Muscle of leg (tissue), 16 donors: ENCODE data around the gene CLEC9A. TPM values are rescaled to one million over a fixed set of nuclear protein-coding genes. Genes with fewer than 3 reads are reported as not detected.

Experiments
- DNase-seq: peaks from one replicate; pipeline ENCODE4 v3.0.0; 2013
- H3K27ac ChIP-seq: one replicate; pipeline ENCODE4 v1.5.1; 2013; ENCODE audit warnings: mild to moderate bottlenecking, low read length, control low read depth
- H3K27me3 ChIP-seq: one replicate; pipeline ENCODE4 v1.6.1; 2013; ENCODE audit warnings: low read length; ENCODE audit not compliant: control insufficient read depth, insufficient read depth
- H3K36me3 ChIP-seq: one replicate; pipeline ENCODE4 v1.6.1; 2013; ENCODE audit warnings: low read length; ENCODE audit not compliant: control insufficient read depth, insufficient read depth
- H3K4me1 ChIP-seq: one replicate; pipeline ENCODE4 v1.6.1; 2013; ENCODE audit warnings: low read length; ENCODE audit not compliant: control insufficient read depth, insufficient read depth
- H3K4me3 ChIP-seq: one replicate; pipeline ENCODE4 v1.5.1; 2013; ENCODE audit warnings: low read length, control low read depth
- H3K9me3 ChIP-seq: replicated peaks from 2 replicates; pipeline ENCODE4 v1.6.1; 2013; ENCODE audit warnings: low read depth, low read length; ENCODE audit not compliant: control insufficient read depth
- WGBS: methylation state at CpG from one replicate; pipeline ENCODE4 v1.1.5; 2013; ENCODE audit warnings: missing lambda C conversion rate; ENCODE audit not compliant: insufficient coverage; 5-methylcytosine and 5-hydroxymethylcytosine counted together
- long read RNA-seq, 11 donors: transcript quantifications; one replicate each; lab custom pipeline, GENCODE V29; 2026
- polyA plus RNA-seq, 8 donors: library from polyadenylated mRNA; unstranded; fragments of 120-200 nt; gene quantifications; one replicate each; pipeline versions ENCODE4 v1.2.1 to v1.2.3, GENCODE V29; 2013; ENCODE audit warnings: inconsistent platforms in 1 of 8, low replicate concordance in 1 of 8; ENCODE audit not compliant: insufficient read length in 8 of 8, insufficient read depth in 1 of 8
- total RNA-seq: library from RNA; stranded (reverse); fragments of 120-200 nt; gene quantifications from one replicate; pipeline ENCODE4 v1.2.4, GENCODE V29; 2013

The CLEC9A gene
- total RNA-seq, result 0.18 TPM
- polyA plus RNA-seq, result under 1 TPM in 7 of 8 donors, not detected in 1; 0.11 to 0.45 (median 0.19) TPM
- long read RNA-seq, donor 1, result 0 reads
- long read RNA-seq, donor 2, result 0 reads
- long read RNA-seq, donor 3, result 0 reads
- long read RNA-seq, donor 4, result 0 reads
- long read RNA-seq, donor 5, result 0 reads
- long read RNA-seq, donor 6, result 0 reads
- long read RNA-seq, donor 7, result 0 reads
- long read RNA-seq, donor 8, result 0 reads
- long read RNA-seq, donor 9, result 0 reads
- long read RNA-seq, donor 10, result 0 reads
- long read RNA-seq, donor 11, result 0 reads

- Histone ChIP-seq H3K27ac (no peak within 1 kb of the TSS), H3K36me3 (no peaks in the 10 kb centered on the region), H3K27me3 (no peaks in the 10 kb centered on the region), H3K9me3 (no peaks in the 10 kb centered on the region), H3K4me1 (no peaks in the 10 kb centered on the region), H3K4me3 (no peak within 1 kb of the TSS)
- no peak for DNase-seq
- 90% methylated on average over 2 of the region's 14 CpGs for WGBS
These were observed at the start of gene CLEC9A for GRCh38 chr12:10030446-10030845. CLEC9A (plus strand) TSS chr12:10030682; CDS start chr12:10052688, 22,006 bp downstream.

GRCh38 chr12:9991876-9992275 lies 38.6 kb upstream of the CLEC9A start:
- H3K4me1 ChIP-seq, result no peaks in the 10 kb centered on the region
- no peaks in the 10 kb centered on the region for H3K27me3 ChIP-seq
- peak; percentile 5 for DNase-seq
- H3K36me3 ChIP-seq, result no peaks in the 10 kb centered on the region
- H3K27ac ChIP-seq, result no peak overlapping the region
- H3K4me3 ChIP-seq, result no peak overlapping the region
- H3K9me3 ChIP-seq, result no peaks in the 10 kb centered on the region
- WGBS, result no CpG with 5 or more reads among the region's 3 CpGs

- Histone ChIP-seq H3K4me3 (no peak overlapping the region), H3K27ac (no peak overlapping the region), H3K9me3 (no peaks in the 10 kb centered on the region), H3K4me1 (no peaks in the 10 kb centered on the region), H3K27me3 (no peaks in the 10 kb centered on the region), H3K36me3 (no peaks in the 10 kb centered on the region)
- WGBS, result no CpG with 5 or more reads among the region's 4 CpGs
- DNase-seq, result no peak
These were observed 38.2 kb upstream of the CLEC9A start for GRCh38 chr12:9992296-9992695.

- DNase-seq, result no peak
- no CpG with 5 or more reads among the region's 3 CpGs for WGBS
- no peak within 1 kb of the TSS for H3K27ac ChIP-seq
- H3K36me3 ChIP-seq, result no peaks in the 10 kb centered on the region
- H3K27me3 ChIP-seq, result no peaks in the 10 kb centered on the region
- no peak within 1 kb of the TSS for H3K4me3 ChIP-seq
- H3K4me1 ChIP-seq, result no peaks in the 10 kb centered on the region
- no peaks in the 10 kb centered on the region for H3K9me3 ChIP-seq
These were observed 31.5 kb upstream of the CLEC9A start, which contains the start of gene CLEC1B for GRCh38 chr12:9999016-9999415. CLEC1B (minus strand) TSS chr12:9999121; CDS start chr12:9999100, 21 bp downstream.

GRCh38 chr12:10001171-10001776 lies 29.2 kb upstream of the CLEC9A start:
- Histone ChIP-seq H3K36me3 (no peaks in the 10 kb centered on the region), H3K9me3 (no peaks in the 10 kb centered on the region), H3K27me3 (no peaks in the 10 kb centered on the region), H3K4me3 (no peak overlapping the region), H3K27ac (no peak overlapping the region), H3K4me1 (no peaks in the 10 kb centered on the region)
- DNase-seq, result no peak
- WGBS, result 40% methylated on average over 1 of the region's 4 CpGs

- H3K27ac ChIP-seq, result no peak overlapping the region
- no peak for DNase-seq
- no CpG with 5 or more reads among the region's 6 CpGs for WGBS
These were observed 17.7 kb upstream of the CLEC9A start for GRCh38 chr12:10012630-10013330.

GRCh38 chr12:10015450-10015849 lies 15.0 kb upstream of the CLEC9A start:
- no peak overlapping the region for H3K27ac ChIP-seq
- H3K4me3 ChIP-seq, result no peak overlapping the region
- H3K9me3 ChIP-seq, result no peaks in the 10 kb centered on the region
- no peaks in the 10 kb centered on the region for H3K4me1 ChIP-seq
- no CpG with 5 or more reads among the region's 4 CpGs for WGBS
- no peaks in the 10 kb centered on the region for H3K36me3 ChIP-seq
- no peaks in the 10 kb centered on the region for H3K27me3 ChIP-seq
- no peak for DNase-seq

More at GRCh38 chr12:10012630-10013330, 17.7 kb upstream of the CLEC9A start:
- Histone ChIP-seq H3K4me3 (no peak overlapping the region), H3K9me3 (no peaks in the 10 kb centered on the region), H3K36me3 (no peaks in the 10 kb centered on the region), H3K4me1 (no peaks in the 10 kb centered on the region), H3K27me3 (no peaks in the 10 kb centered on the region)

GRCh38 chr12:10016881-10017280 lies 13.6 kb upstream of the CLEC9A start:
- DNase-seq, result no peak
- Histone ChIP-seq H3K27me3 (no peaks in the 10 kb centered on the region), H3K36me3 (no peaks in the 10 kb centered on the region), H3K27ac (no peak overlapping the region), H3K9me3 (no peaks in the 10 kb centered on the region), H3K4me3 (no peak overlapping the region), H3K4me1 (no peaks in the 10 kb centered on the region)
- WGBS, result 27% methylated on average over 1 of the region's 1 CpG

- peak; percentile 14 for DNase-seq
- H3K27ac ChIP-seq, result no peak overlapping the region
- H3K4me3 ChIP-seq, result no peak overlapping the region
- no peaks in the 10 kb centered on the region for H3K27me3 ChIP-seq
- WGBS, result no CpG with 5 or more reads among the region's 5 CpGs
- H3K4me1 ChIP-seq, result no peaks in the 10 kb centered on the region
- H3K36me3 ChIP-seq, result no peaks in the 10 kb centered on the region
- H3K9me3 ChIP-seq, result no peaks in the 10 kb centered on the region
These were observed 12.1 kb upstream of the CLEC9A start for GRCh38 chr12:10018386-10018785.

- H3K4me3 ChIP-seq, result no peak overlapping the region
- H3K27me3 ChIP-seq, result no peaks in the 10 kb centered on the region
- no CpG with 5 or more reads among the region's 3 CpGs for WGBS
- DNase-seq, result no peak
- H3K4me1 ChIP-seq, result no peaks in the 10 kb centered on the region
- no peak overlapping the region for H3K27ac ChIP-seq
- H3K9me3 ChIP-seq, result no peaks in the 10 kb centered on the region
- no peaks in the 10 kb centered on the region for H3K36me3 ChIP-seq
These were observed 9.1 kb upstream of the CLEC9A start for GRCh38 chr12:10021342-10021741.
